BLaER1 treated with 17β-estradiol and CSF1 and Interleukin-3, amounts not matched to agents 10 nM and 100 nM (cell line): ENCODE measurements around the gene NAP1L4.
A peak's percentile ranks its signal among the peaks of the same experiment; 100 is the strongest.
"Not testable (repeated sequence)": the region's sequence is repeated elsewhere in the genome, so short reads cannot be mapped to it uniquely, and the experiment has no call there.

ENCODE experiments used
- H3K27ac ChIP-seq, 11 experiments: shearing (Covaris generic); formaldehyde crosslinking; 2 replicates each; pipeline ENCODE4 v1.8.1; 2022
- H3K27me3 ChIP-seq, 11 experiments: shearing (Covaris generic); formaldehyde crosslinking; 2 replicates each; pipeline ENCODE4 v1.8.1; 2022
- H3K36me3 ChIP-seq, 11 experiments: shearing (Covaris generic); formaldehyde crosslinking; 2 replicates each; pipeline ENCODE4 v1.8.1; 2022
- H3K4me1 ChIP-seq, 10 experiments: shearing (Covaris generic); formaldehyde crosslinking; 2 replicates each; pipeline ENCODE4 v1.8.1; 2022
- H3K4me2 ChIP-seq, 11 experiments: shearing (Covaris generic); formaldehyde crosslinking; 2 replicates each; pipeline ENCODE4 v1.8.1; 2022
- H3K4me3 ChIP-seq, 10 experiments: shearing (Covaris generic); formaldehyde crosslinking; 2 replicates each; pipeline ENCODE4 v1.8.1; 2022
- H3K9ac ChIP-seq, 11 experiments: shearing (Covaris generic); formaldehyde crosslinking; 2 replicates each; pipeline ENCODE4 v1.8.1; 2022
- H3K9me3 ChIP-seq, 11 experiments: shearing (Covaris generic); formaldehyde crosslinking; replicated peaks in 1 of 11; 2 replicates each; pipeline ENCODE4 v1.8.1; 2022
- H4K20me1 ChIP-seq, 11 experiments: shearing (Covaris generic); formaldehyde crosslinking; 2 replicates each; pipeline ENCODE4 v1.8.1; 2022
- Cebpa-rat ChIP-seq, 11 experiments: shearing (Covaris generic); IDR thresholded peaks; 2 replicates each; pipeline ENCODE4 v1.8.1; 2022

NAP1L4 gene

GRCh38 chr11:2908130-2908529 lies 84.0 kb downstream of the NAP1L4 start:
- H3K9ac ChIP-seq = peak overlapping the region in 2 of 11 experiments; percentile 21 to 47; a peak in 1 of 22 replicates
- H3K4me3 ChIP-seq = no peak overlapping the region
- no peak overlapping the region for H3K27ac ChIP-seq
- peaks cover 0 to 11% (median 0%) of the 10 kb centered on the region in 11 experiments; a peak in 7 of 22 replicates for H3K9me3 ChIP-seq
- peak overlapping the region in 8 of 11 experiments; percentile 33 to 56 (median 45); a peak in 15 of 22 replicates for H3K4me2 ChIP-seq
- peaks cover 0 to 42% (median 0%) of the 10 kb centered on the region in 11 experiments; a peak in 10 of 22 replicates for H3K36me3 ChIP-seq
- TF ChIP-seq Cebpa-rat (IDR thresholded peaks at IDR 0.05) = no peak
- no peaks in the 10 kb centered on the region for H3K27me3 ChIP-seq
- peaks cover 0 to 68% (median 0%) of the 10 kb centered on the region in 11 experiments; a peak in 10 of 22 replicates for H4K20me1 ChIP-seq
- peaks cover 45 to 71% (median 65%) of the 10 kb centered on the region in 10 experiments for H3K4me1 ChIP-seq

- peaks cover 0 to 43% (median 0%) of the 10 kb centered on the region in 11 experiments; a peak in 10 of 22 replicates for H3K36me3 ChIP-seq
- H3K9me3 ChIP-seq = peaks cover 0 to 11% (median 0%) of the 10 kb centered on the region in 11 experiments; a peak in 7 of 22 replicates
- H3K4me2 ChIP-seq, H3K9ac ChIP-seq, H3K27me3 ChIP-seq, H3K4me3 ChIP-seq, H3K27ac ChIP-seq: not testable (repeated sequence)
- peaks cover 38 to 67% (median 62%) of the 10 kb centered on the region in 10 experiments for H3K4me1 ChIP-seq
- H4K20me1 ChIP-seq = peaks cover 0 to 40% (median 0%) of the 10 kb centered on the region in 11 experiments; a peak in 8 of 22 replicates
Observed at GRCh38 chr11:2905299-2905698, 86.8 kb downstream of the NAP1L4 start.

DNA sequence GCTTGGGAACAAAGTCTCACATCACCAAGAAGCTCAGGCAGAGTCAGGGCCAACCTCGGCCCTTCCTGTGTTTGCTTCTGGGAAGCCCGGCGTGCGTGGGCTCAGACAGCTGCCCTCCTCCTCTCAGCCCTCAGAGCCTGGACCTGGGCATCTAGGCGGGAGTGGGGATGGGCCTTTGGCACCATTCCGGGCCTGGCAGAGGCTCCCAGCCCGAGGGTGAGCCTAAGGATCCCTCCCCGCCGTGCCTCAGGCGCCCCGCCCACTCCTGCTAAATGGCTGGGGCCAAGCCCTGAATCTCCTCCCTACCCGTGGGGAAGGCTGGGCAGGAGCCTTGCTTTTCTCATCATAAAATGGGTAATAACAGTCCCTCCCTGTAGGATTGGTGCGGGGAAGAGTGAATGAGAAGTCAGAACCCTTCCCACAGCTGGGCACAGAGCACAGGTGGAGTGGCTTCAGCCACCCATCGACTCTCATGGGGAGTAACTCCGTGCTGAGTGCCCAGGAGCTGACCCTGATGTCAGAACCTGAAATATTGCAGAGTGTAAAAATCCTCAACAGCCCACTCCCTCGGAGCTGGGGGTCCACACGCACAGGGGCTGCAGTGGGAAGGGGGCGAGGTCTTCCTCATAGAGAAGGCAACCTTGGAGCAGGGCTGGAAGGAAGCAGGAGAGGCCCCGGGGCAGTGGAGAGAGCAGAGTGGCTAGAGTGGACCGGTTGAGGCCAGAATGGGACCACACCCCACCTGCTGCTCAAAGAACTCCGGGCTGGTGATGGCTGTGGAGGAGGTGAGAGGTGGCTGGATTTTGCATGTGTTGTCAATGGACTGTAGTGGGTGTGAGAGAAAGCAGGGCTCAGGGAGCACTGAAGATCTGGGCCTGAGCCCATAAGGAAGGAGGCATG lies 87.7 kb downstream of the NAP1L4 start:
- H3K27me3 ChIP-seq = no peaks in the 10 kb centered on the region
- no peak overlapping the region; a peak in 1 of 22 replicates for H3K9ac ChIP-seq
- H3K27ac ChIP-seq = no peak overlapping the region

GRCh38 chr11:2903672-2904011 lies 88.5 kb downstream of the NAP1L4 start:
- Histone ChIP-seq H3K27me3 (no peaks in the 10 kb centered on the region), H3K36me3 (peaks cover 0 to 39% (median 0%) of the 10 kb centered on the region in 11 experiments; a peak in 9 of 22 replicates), H3K9me3 (peaks cover 0 to 11% (median 0%) of the 10 kb centered on the region in 11 experiments; a peak in 7 of 22 replicates), H4K20me1 (peaks cover 0 to 28% (median 0%) of the 10 kb centered on the region in 11 experiments; a peak in 5 of 22 replicates), H3K4me2 (peak overlapping the region; percentile 92 to 99 (median 97)), H3K9ac (peak overlapping the region in 4 of 11 experiments; percentile 77 to 79 (median 77); a peak in 4 of 22 replicates), H3K4me3 (no peak overlapping the region), H3K4me1 (peaks cover 45 to 71% (median 65%) of the 10 kb centered on the region in 10 experiments), H3K27ac (peak overlapping the region in 1 of 11 experiments; percentile 85; a peak in 1 of 22 replicates)
- no peak for TF ChIP-seq Cebpa-rat (IDR thresholded peaks at IDR 0.05)

More for the DNA sequence above, 87.7 kb downstream of the NAP1L4 start:
- H3K36me3 ChIP-seq = peaks cover 0 to 39% (median 0%) of the 10 kb centered on the region in 11 experiments; a peak in 9 of 22 replicates
- peaks cover 0 to 11% (median 0%) of the 10 kb centered on the region in 11 experiments; a peak in 7 of 22 replicates for H3K9me3 ChIP-seq
- no peak overlapping the region for H3K4me3 ChIP-seq
- peaks cover 39 to 68% (median 63%) of the 10 kb centered on the region in 10 experiments for H3K4me1 ChIP-seq
- peak overlapping the region in 8 of 11 experiments; percentile 0 to 99 (median 94); a peak in 8 of 22 replicates for H3K4me2 ChIP-seq
- peaks cover 0 to 31% (median 0%) of the 10 kb centered on the region in 11 experiments; a peak in 5 of 22 replicates for H4K20me1 ChIP-seq
- TF ChIP-seq Cebpa-rat (IDR thresholded peaks at IDR 0.05) = no peak

GRCh38 chr11:2902784-2903671 lies 89.1 kb downstream of the NAP1L4 start:
- Histone ChIP-seq H3K4me2 (peak overlapping the region; percentile 92 to 99 (median 97)), H3K9ac (peak overlapping the region; percentile 66 to 82 (median 77); a peak in 21 of 22 replicates), H3K36me3 (peaks cover 0 to 39% (median 0%) of the 10 kb centered on the region in 11 experiments; a peak in 9 of 22 replicates), H3K27me3 (no peaks in the 10 kb centered on the region), H4K20me1 (peaks cover 0 to 23% (median 0%) of the 10 kb centered on the region in 11 experiments; a peak in 5 of 22 replicates), H3K4me1 (peaks cover 51 to 71% (median 65%) of the 10 kb centered on the region in 10 experiments), H3K27ac (peak overlapping the region; percentile 65 to 85 (median 78); a peak in 18 of 22 replicates), H3K9me3 (peaks cover 0 to 11% (median 0%) of the 10 kb centered on the region in 11 experiments; a peak in 7 of 22 replicates), H3K4me3 (peak overlapping the region; percentile 64 to 86 (median 72))
- no peak for TF ChIP-seq Cebpa-rat (IDR thresholded peaks at IDR 0.05)

GRCh38 chr11:2901854-2902783 lies 90.0 kb downstream of the NAP1L4 start:
- peak overlapping the region; percentile 66 to 82 (median 79) for H3K9ac ChIP-seq
- H3K4me2 ChIP-seq = peak overlapping the region; percentile 92 to 99 (median 97)
- peak overlapping the region; percentile 65 to 85 (median 78); a peak in 21 of 22 replicates for H3K27ac ChIP-seq
- H3K4me1 ChIP-seq = peaks cover 60 to 74% (median 69%) of the 10 kb centered on the region in 10 experiments
- H3K27me3 ChIP-seq = no peaks in the 10 kb centered on the region
- no peak for TF ChIP-seq Cebpa-rat (IDR thresholded peaks at IDR 0.05)
- H3K36me3 ChIP-seq = peaks cover 0 to 33% (median 0%) of the 10 kb centered on the region in 11 experiments; a peak in 9 of 22 replicates
- peaks cover 0 to 15% (median 0%) of the 10 kb centered on the region in 11 experiments; a peak in 4 of 22 replicates for H4K20me1 ChIP-seq
- H3K9me3 ChIP-seq = peaks cover 0 to 11% (median 0%) of the 10 kb centered on the region in 11 experiments; a peak in 7 of 22 replicates
- H3K4me3 ChIP-seq = peak overlapping the region; percentile 64 to 86 (median 72)

GRCh38 chr11:2901196-2901796 lies 90.8 kb downstream of the NAP1L4 start:
- Histone ChIP-seq H3K9ac (peak overlapping the region; percentile 50 to 82 (median 69)), H3K9me3 (peaks cover 0 to 11% (median 0%) of the 10 kb centered on the region in 11 experiments; a peak in 7 of 22 replicates), H3K4me1 (peaks cover 66 to 82% (median 75%) of the 10 kb centered on the region in 10 experiments), H3K4me3 (peak overlapping the region in 9 of 10 experiments; percentile 66 to 86 (median 74); a peak in 17 of 20 replicates), H3K36me3 (peaks cover 0 to 29% (median 0%) of the 10 kb centered on the region in 11 experiments; a peak in 9 of 22 replicates), H3K27me3 (no peaks in the 10 kb centered on the region), H4K20me1 (peaks cover 0 to 12% (median 0%) of the 10 kb centered on the region in 11 experiments; a peak in 4 of 22 replicates), H3K4me2 (peak overlapping the region; percentile 90 to 99 (median 97)), H3K27ac (peak overlapping the region; percentile 22 to 82 (median 76); a peak in 18 of 22 replicates)
- no peak for TF ChIP-seq Cebpa-rat (IDR thresholded peaks at IDR 0.05)
